Right kidney (tissue), 9 donors: ENCODE results near the gene EFNA5.

ENCODE experiments used
- DNase-seq: peaks from one replicate; pipeline ENCODE4 v3.0.0-alpha.2; 2016
- long read RNA-seq, 8 donors: transcript quantifications; one replicate each; lab custom pipeline, GENCODE V29; 2026

The EFNA5 gene
- long read RNA-seq, donor 1, full-length matches to known transcripts = 2 of 2 reads
- long read RNA-seq, donor 1, partial matches to known transcripts = 0 of 2 reads
- long read RNA-seq, donor 1, other reads (novel, unspliced or antisense) = 0 of 2 reads
- long read RNA-seq, donor 2 = 0 reads
- long read RNA-seq, donor 3, full-length matches to known transcripts = 3 of 3 reads
- long read RNA-seq, donor 3, partial matches to known transcripts = 0 of 3 reads
- long read RNA-seq, donor 3, other reads (novel, unspliced or antisense) = 0 of 3 reads
- long read RNA-seq, donor 4, full-length matches to known transcripts = 5 of 5 reads
- long read RNA-seq, donor 4, partial matches to known transcripts = 0 of 5 reads
- long read RNA-seq, donor 4, other reads (novel, unspliced or antisense) = 0 of 5 reads
- long read RNA-seq, donor 5, full-length matches to known transcripts = 3 of 3 reads
- long read RNA-seq, donor 5, partial matches to known transcripts = 0 of 3 reads
- long read RNA-seq, donor 5, other reads (novel, unspliced or antisense) = 0 of 3 reads
- long read RNA-seq, donor 6, full-length matches to known transcripts = 9 of 9 reads
- long read RNA-seq, donor 6, partial matches to known transcripts = 0 of 9 reads
- long read RNA-seq, donor 6, other reads (novel, unspliced or antisense) = 0 of 9 reads
- long read RNA-seq, donor 7, full-length matches to known transcripts = 6 of 6 reads
- long read RNA-seq, donor 7, partial matches to known transcripts = 0 of 6 reads
- long read RNA-seq, donor 7, other reads (novel, unspliced or antisense) = 0 of 6 reads
- long read RNA-seq, donor 8, full-length matches to known transcripts = 6 of 33 reads
- long read RNA-seq, donor 8, partial matches to known transcripts = 27 of 33 reads
- long read RNA-seq, donor 8, other reads (novel, unspliced or antisense) = 0 of 33 reads

DNA sequence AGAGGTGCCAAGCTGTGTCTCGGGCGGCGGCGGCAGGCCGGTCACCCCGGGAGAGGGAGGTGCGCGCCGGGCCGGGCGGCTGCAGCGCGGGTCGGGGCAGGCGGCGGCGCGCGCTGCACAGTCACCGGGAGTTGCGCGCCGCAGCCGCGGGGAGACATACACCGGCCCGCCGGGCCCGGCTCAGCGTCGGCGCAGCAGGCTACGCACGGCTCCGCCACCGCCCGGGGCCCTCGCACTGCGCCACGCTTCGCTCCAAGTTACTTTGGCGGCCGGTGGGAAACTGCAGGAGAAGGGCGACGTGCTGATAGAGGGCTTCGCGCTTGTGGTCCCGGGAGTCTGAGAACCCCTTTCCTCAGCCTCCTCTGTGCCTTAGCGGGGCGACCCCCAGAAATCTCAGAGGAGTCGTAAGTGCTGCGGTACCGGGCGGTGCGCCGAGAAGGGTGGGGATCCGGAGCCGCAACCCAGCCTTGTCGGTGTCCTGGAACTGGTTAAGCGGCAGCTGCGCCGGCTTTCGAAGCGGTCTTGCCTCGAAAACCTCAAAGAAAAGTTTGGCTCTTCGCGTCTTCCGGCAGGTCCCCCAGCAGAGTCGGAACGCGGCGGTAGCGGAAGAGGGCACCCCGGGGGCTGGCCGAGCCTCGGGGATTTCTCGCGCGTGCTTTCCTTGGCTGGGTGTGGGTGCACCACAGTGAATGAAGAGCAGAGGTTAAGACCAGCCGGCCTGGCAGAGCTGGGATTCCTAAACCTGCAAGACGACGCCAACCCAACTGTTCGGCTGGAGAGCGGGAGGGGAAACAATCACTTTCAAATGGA lies at the start of gene EFNA5:
Gene EFNA5 (minus strand): TSS at position 6 of the 810 bp plus-strand sequence.
- DNase-seq = peak; percentile 86

DNA sequence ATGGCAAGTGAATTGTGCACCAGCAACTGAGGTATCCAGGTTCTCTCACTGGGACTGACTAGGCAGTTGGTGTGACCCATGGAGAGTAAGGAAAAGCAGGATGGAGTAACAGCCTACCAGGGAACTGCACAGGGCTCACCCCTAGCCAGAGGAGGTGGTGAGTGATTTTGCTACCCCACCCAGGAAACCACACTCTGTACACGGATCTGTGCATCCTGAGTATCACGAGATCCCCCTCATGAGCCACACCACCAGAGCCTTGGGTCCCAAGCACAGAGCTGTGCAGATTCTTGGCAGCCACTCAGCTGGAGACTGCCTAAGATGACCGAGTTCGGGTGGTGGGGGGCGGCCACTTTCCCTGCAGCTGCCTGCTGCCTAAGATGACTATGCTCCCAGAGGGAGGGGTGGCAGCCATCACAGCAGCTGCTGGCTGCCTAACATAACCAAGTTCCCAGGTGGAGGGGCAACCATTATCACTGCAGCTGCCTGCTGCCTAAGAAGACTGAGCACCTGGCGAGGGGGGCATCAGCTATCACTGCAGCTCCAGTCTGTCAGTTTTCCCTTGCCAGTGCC lies 48.4 kb upstream of the EFNA5 start:
- no peak for DNase-seq

- no peak for DNase-seq
Measured at GRCh38 chr5:107717816-107718215, 47.1 kb upstream of the EFNA5 start.

GRCh38 chr5:107713228-107713627 lies 42.5 kb upstream of the EFNA5 start:
- DNase-seq = no peak

DNA sequence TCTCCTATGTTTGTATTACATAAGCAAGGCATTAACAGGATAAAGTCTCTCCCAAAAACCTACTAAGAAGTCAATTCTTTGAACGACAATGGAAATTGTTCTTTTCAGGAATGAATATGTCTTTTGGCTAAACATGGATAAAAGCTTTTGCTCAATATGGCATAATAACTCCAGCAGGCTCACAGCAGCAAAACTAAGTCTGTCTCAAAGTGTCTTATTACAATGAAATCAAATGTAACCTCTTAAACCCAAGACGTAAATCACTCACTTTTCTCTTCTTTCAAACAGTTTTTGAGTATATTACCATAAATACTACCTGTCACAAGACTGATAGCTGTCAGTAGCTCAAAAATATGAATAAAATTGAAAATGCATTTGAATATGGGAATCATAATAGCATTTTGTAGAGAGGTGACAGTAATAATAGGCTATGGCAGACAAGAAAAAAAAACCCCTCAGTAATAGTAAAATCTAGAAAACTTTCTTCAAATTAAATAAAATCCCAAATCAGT lies 41.7 kb upstream of the EFNA5 start:
- DNase-seq = no peak

DNA sequence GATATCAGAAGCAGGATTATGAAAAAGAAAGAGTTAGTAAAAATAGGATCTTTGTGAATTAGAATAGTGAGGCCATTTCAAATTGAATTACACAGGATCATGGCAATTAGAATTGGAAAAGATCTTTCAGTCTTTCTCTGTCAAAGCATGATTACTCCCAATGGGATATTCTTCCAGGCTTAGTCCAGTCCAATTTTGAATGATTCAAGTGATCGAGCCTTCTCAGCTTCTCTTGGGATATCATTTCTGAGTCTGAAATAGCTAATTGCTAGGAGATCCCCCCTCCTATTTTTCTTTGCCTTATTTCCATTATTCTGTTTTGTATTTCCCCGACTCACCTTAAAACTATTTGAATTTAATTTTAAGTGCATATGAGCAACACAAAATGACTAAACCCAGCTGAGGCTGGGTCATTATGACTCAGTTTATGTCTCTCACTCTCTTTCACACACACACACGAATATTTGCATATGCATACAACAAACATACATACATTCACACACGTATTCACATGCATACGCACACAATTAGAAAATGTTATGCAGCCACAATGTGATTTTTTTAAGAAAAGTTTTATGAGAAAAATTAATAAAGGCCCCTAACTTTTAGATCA lies 34.8 kb upstream of the EFNA5 start:
- DNase-seq = no peak

DNA sequence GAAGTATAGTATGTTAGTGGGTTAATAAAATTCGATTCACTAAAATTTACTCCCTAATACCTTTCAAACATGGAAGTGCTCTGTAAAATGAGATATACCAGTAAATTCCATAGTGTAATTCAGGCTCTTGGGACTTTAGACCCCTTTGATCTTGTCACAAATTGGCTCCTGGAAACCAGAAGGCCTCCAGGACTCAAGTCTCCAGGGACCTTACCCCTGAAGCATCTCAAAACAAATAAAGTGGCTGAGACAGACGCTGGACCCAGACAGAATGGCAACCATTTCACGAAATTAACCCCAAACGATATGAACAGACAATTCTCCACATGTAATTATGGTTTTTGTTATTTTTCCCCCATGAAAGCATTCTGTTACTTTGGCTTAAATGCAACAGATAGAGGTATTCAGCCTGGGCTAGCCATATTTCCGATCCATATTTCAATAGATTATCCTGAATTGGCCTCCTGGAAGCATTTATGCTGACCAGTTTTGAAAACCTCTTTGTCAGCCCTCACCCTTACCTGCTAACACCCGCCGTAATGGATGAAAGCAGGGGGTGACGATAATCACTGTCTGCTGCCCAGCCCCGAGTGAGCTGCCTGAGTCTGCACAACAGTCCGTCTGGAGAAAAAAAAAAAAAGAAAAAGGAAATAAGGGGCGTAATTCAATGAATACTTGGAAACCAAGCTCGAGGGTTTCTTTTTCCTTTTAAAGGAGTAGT lies 34.1 kb upstream of the EFNA5 start:
- no peak for DNase-seq

GRCh38 chr5:107700481-107700880 lies 29.7 kb upstream of the EFNA5 start:
- DNase-seq = no peak

GRCh38 chr5:107699425-107699824 lies 28.7 kb upstream of the EFNA5 start:
- DNase-seq = no peak

GRCh38 chr5:107698286-107698685 lies 27.5 kb upstream of the EFNA5 start:
- DNase-seq = no peak

DNA sequence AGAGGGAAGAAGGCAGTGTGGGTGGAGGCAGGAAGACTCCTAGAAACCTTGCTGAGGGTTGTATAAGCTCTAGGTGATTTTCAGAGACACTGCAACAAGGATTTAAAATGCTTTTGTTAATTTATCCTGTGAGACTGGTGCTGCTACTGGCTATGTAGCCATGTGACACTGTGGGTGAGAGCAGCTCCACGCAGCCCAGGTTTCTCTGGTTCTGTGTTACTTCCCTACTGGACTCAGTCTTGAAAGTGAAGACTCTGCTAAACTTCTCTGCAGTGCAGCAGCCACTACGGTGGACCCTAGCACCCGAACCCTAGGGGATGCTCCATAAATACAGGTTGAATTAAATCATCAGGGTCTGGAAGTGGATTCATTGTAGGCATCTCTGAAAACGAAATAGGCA lies 25.8 kb upstream of the EFNA5 start:
- DNase-seq = no peak

DNA sequence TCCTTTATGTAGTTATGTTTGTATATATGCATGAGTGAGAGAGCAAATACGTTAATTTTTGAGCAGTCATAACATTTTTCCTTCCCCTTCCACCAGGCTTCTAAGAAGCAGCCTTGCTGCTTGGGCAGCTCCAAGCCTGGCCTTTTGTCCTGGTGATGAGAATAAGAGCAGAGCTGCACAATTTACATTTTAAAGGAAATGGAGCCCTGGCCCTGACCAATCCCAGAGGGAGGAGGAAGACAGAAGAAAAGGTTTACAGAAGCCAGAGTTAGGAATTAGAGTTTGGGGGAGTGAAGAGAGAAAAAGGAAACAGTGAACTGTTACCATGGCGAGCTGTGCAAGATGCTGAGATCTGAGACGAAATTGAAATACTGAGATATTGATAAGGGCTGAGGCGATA lies 25.3 kb upstream of the EFNA5 start:
- DNase-seq = no peak

DNA sequence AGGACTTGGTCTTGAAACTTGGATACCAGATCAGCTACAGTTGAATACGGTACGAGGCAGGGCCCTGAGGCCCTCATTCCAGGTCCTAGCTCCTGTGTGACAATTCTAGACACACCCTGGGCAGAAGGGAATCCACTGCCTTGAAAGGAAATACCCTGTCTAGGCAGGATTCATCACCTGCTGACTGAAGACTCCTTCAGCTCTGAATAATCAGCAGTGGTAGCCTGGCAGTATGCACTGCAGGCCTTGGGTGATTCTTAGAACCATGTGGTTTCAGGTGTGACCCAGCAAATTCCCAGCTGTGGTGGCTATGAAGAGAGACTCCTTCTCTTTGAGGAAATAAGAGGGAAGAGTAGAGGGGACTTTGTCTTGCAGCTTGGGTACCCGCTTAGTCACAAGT lies 17.2 kb upstream of the EFNA5 start:
- DNase-seq = no peak

- DNase-seq = no peak
Measured at GRCh38 chr5:107687404-107687803, 16.7 kb upstream of the EFNA5 start.

DNA sequence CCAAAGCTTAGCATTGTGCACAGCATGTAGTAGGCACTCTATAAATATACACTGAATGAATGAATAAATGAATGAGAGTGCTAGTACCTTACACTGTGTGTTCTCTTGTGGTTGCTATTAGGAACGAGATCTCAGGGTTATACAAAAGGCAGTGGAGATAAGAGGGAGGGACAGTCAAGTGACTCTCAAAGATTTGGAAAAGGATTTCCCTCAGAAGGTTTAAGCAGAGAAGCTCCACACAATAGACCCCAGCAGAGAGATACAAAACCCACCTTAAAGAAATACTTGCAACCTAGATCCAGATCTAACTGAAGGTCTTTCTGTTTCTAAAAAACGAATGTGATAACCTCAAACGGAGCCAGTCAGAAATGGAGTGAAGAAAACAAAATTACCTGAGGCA lies 11.8 kb upstream of the EFNA5 start:
- DNase-seq = no peak

GRCh38 chr5:107680799-107681198 lies 10.1 kb upstream of the EFNA5 start:
- no peak for DNase-seq

DNA sequence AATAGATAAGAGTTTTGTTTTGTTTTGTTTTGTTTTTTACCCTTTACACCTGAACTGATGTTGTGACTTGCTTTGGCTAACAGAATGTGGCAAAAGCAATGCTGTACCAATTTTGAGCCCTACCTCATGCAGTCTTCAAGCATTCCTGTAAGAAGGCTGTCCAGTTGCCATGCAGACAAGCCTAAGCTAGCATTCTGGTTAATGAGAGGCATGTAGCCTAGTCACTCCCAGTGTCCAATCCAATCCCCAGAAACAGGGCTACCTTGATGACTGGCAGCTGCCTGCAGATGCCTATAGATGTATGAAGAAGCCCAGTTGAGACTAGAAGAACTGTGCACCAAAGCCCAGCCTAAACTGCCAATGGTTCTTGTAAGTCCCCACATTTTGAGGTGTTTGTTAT lies 9.4 kb upstream of the EFNA5 start:
- DNase-seq = no peak

- DNase-seq = no peak
Measured at GRCh38 chr5:107676702-107677101, 6.0 kb upstream of the EFNA5 start.

- DNase-seq = no peak
Measured at GRCh38 chr5:107675201-107675600, 4.5 kb upstream of the EFNA5 start.

DNA sequence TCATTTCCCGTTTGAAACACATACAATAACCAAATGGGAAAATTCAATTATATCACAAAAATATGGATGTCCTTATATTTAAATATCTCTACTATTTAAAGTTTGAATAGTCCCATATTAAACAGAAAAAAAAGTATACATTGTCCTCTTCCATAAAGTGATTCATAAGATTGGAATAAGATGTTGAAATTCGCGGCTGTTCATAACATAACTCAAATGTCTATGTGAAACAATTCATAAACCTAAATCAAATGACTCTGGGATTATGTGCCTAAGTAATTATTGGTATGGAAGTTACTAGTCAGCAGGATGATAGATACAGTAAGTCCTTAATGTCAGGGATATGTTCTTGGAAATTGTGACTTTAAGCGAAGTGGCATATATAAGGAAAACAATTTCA lies 3.9 kb upstream of the EFNA5 start:
- DNase-seq = no peak
